H54 (cell line): ENCODE data around the gene SLC38A10.
"Not testable (repeated sequence)": the region's sequence is repeated elsewhere in the genome, so short reads cannot be mapped to it uniquely, and the experiment has no call there.

Experiments used
- DNase-seq: peaks from one replicate; pipeline ENCODE4 v3.0.0; 2011; ENCODE audit warnings: low spot score, mixed read lengths; ENCODE audit not compliant: insufficient read length
- FAIRE-seq: peaks from 3 replicates; lab custom pipeline; 2011; peaks lifted over from hg19 to GRCh38; lab: Jason Lieb, UNC
- POLR2A ChIP-seq: IDR thresholded peaks from 2 replicates; pipeline ENCODE4 v1.6.1; 2011; ENCODE audit warnings: low read depth, mild to moderate bottlenecking, low read length

Gene SLC38A10

GRCh38 chr17:81233316-81233715 lies 61.8 kb downstream of the SLC38A10 start:
- no peak for DNase-seq
- FAIRE-seq: no peak
- no peak for TF ChIP-seq POLR2A

- FAIRE-seq: no peak
- no peak for DNase-seq
- TF ChIP-seq POLR2A: no peak
Observed at GRCh38 chr17:81232616-81233241, 62.4 kb downstream of the SLC38A10 start.

GRCh38 chr17:81231766-81232581 lies 63.1 kb downstream of the SLC38A10 start:
- FAIRE-seq (no peak), DNase-seq (no peak)
- TF ChIP-seq POLR2A: no peak

- no peak for TF ChIP-seq POLR2A
- DNase-seq: no peak
- no peak for FAIRE-seq
Observed at GRCh38 chr17:81231121-81231645, 63.9 kb downstream of the SLC38A10 start.

GRCh38 chr17:81230043-81230820 lies 64.9 kb downstream of the SLC38A10 start:
- FAIRE-seq (no peak), DNase-seq (no peak)
- TF ChIP-seq POLR2A: 0 out of 2 replicates have a peak, but pooled peaks have one; percentile 9

GRCh38 chr17:81229666-81229920 lies 65.5 kb downstream of the SLC38A10 start:
- no peak for DNase-seq
- FAIRE-seq: no peak

GRCh38 chr17:81228834-81229665 lies 66.1 kb downstream of the SLC38A10 start:
- no peak for TF ChIP-seq POLR2A
- DNase-seq: no peak
- no peak for FAIRE-seq

More at GRCh38 chr17:81229666-81229920, 65.5 kb downstream of the SLC38A10 start:
- no peak for TF ChIP-seq POLR2A

- TF ChIP-seq POLR2A: no peak
- FAIRE-seq: no peak
Observed at GRCh38 chr17:81228420-81228819, 66.7 kb downstream of the SLC38A10 start.

GRCh38 chr17:81227630-81228029 lies 67.5 kb downstream of the SLC38A10 start:
- FAIRE-seq, DNase-seq: not testable (repeated sequence)

More at GRCh38 chr17:81228420-81228819, 66.7 kb downstream of the SLC38A10 start:
- no peak for DNase-seq

GRCh38 chr17:81223762-81224130 lies 71.4 kb downstream of the SLC38A10 start:
- DNase-seq (no peak), FAIRE-seq (no peak)

GRCh38 chr17:81222906-81223761 lies 72.0 kb downstream of the SLC38A10 start, which contains the start of gene CEP131:
Gene CEP131 (minus strand): TSS chr17:81222965. CDS start chr17:81220056, 2,909 bp downstream.
- FAIRE-seq: no peak
- peak; percentile 72 for TF ChIP-seq POLR2A
- DNase-seq: peak; percentile 99

More at GRCh38 chr17:81223762-81224130, 71.4 kb downstream of the SLC38A10 start:
- TF ChIP-seq POLR2A: no peak

- no peak for DNase-seq
- no peak for FAIRE-seq
- no peak for TF ChIP-seq POLR2A
Observed at GRCh38 chr17:81222620-81222905, 72.5 kb downstream of the SLC38A10 start.
